ENCODE measurements around the gene TECTB. TPM values are rescaled to one million over a fixed set of nuclear protein-coding genes. Genes with fewer than 3 reads are reported as not detected.

Gene TECTB
- not detected for total RNA-seq

DNA sequence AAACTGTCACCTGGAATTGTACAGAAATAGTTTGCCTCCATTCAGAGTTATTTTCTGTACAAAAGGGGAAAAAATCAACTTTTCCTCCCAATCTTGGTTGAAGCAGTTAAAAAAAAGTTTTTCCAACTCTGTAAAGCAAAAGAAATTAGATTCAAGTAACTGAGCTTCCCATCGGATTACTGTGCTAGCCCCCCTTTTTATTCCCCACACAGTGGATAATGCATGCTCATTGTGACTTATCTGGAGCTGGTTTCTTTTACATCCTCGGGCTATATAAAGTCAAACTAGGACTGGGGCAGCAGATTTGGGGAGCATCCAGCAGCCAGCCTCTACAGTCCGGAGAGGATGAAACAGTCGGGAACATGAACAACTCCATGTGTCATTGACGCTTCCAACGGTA lies at the start of gene TECTB:
TECTB (plus strand) TSS at position 301 of the 400 bp plus-strand sequence. CDS start 335 bp downstream, outside the sequence.

Other genes with a start within 250 kb of the TECTB start
- 27.3 TPM for gene GPAM, start 99.6 kb upstream of the TECTB start, total RNA-seq
- 3.6 TPM for gene ACSL5, start 90.7 kb downstream of the TECTB start, total RNA-seq
- gene ZDHHC6, start 163.5 kb downstream of the TECTB start, total RNA-seq, result 37.2 TPM
- gene VTI1A, start 163.8 kb downstream of the TECTB start, total RNA-seq, result 110 TPM